Measurements from ENCODE around the gene CELF2.

The CELF2 gene

DNA sequence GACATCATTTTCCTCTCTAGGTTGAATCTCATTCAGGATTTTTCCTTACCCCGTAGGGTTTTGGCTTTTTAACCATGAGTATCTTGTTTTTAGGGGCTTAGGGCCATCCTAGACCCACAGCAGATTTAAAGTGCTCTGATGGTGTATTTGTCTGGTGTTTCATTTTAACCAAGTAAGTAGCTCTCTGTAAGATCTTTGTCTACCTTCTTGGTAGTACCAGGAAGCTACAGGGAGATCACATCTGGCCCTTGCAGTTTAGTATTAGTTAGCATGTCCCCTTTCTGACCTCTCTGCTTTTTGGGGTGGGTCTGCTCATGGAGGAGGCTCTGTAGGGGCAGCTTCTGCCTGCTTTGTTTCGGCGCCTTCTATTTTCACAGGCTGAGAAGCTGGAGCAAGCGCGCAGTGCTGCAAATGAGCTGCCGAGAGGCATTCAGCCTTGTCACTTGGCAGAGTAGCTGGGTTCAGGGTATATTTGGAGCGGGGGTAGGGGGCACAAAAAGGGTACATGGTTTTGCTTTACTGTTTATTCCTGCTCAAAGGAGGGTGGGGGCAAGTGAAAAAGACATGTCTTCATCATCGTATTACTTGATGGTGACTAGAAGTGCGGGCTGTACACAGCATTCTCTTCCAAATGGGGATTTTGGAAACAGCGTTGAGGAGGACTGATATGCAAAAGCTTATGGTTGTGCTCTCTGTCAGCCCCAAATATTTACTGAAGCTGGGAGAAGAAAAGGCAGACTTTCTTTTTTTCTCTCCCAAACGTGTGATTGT, 146.3 kb downstream of the CELF2 start:
- no peak overlapping the region for H3K4me3 ChIP-seq (ENCODE audit: low read depth, low read length)
- no peak for DNase-seq (ENCODE audit: low read depth)

DNA sequence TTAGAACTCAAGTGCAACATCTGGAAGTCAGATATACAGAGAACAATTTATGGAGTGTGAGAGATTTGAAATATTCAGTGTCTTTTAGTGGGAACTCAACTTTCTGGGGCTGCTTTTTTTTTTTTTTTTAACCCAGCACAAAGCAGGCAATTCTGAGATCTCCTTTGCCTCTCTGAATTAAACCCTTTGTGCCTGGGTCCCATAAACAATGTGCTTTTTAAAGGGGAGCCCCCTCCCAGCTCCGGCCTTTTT, 146.8 kb downstream of the CELF2 start:
- peak overlapping the region; percentile 37 for H3K4me3 ChIP-seq (ENCODE audit: low read depth, low read length)
- no peak for DNase-seq (ENCODE audit: low read depth)

DNA sequence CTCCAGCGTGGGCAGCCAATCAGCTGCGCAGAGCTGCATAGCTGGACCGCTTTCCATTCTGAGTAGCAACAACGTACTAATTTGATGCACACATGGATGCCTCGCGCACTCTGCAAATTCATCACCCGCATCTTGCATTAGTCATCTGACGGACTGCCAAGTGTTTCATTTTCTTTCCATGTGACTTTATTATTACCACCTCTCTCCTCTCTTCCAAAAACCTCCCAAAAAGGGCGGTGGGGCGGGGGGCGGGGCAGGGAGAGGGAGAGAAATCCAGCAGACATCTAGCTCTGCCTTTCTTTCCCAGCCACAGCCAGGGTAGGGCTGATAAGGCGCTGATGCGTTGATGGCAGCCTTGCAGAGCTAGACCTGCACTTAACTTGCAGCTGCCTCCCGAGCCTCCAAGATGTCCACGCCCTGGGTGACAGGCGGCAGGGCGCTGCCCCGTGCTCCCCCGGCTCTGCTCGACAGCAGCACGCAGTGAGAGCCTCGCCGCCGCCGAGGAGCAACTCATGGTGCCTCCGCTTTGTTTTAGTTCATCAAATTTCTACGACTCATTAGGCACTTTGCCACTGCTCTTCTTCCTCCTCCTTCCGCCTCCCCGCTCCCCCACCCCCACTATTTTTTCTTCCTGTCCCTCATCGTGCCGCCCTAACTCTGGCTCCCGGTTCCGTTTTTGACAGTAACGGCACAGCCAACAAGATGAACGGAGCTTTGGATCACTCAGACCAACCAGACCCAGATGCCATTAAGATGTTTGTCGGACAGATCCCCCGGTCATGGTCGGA, 147.3 kb downstream of the CELF2 start:
- peak overlapping the region; percentile 37 for H3K4me3 ChIP-seq (ENCODE audit: low read depth, low read length)

DNA sequence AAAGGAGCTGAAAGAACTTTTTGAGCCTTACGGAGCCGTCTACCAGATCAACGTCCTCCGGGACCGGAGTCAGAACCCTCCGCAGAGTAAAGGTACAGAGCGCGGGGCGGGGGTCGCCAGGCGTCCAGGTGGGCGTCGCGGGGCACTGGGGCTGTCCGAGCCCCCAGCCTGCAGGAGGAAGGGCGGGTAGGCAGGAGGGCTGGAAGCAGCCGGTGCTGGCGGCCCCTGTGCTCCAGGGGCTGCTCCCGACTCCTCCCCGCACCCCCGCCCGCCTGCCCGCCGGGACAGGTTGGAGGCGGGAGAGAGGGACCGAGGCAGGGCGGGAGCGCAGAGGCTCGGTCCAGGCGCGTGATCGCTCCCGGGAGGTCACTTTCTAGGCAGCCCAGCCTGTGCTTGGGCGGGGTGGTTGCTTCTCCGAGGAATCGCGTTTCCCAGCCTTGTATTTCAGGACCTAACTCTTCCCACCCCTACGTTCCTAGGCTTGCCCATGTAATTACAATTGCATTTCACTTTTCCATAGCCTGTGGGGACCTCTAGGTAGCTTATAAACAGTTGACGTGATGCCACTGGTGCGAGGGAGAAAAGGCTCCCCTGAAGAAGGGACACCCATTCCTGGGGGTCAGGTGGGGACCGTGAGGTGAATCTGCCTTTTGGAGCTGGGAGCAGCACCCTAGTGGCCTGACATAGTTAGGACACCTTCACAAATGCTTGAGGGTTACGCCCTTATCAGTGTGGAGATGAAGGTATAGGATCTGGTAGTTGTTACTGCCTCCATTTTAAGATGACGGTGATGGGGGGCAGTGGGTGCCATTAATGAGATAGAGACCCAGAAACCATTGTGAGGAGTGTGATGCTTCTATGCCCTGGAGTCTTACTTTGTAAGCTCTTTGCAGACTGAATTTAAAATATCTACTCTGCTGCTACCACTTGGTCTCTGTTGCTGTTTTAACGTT, 148.2 kb downstream of the CELF2 start:
- no peak for DNase-seq (ENCODE audit: low read depth)
- H3K4me3 ChIP-seq (ENCODE audit: low read depth, low read length) = peak overlapping the region; percentile 37

More for the DNA sequence above, 147.3 kb downstream of the CELF2 start:
- DNase-seq (ENCODE audit: low read depth) = peak; percentile 36

DNA sequence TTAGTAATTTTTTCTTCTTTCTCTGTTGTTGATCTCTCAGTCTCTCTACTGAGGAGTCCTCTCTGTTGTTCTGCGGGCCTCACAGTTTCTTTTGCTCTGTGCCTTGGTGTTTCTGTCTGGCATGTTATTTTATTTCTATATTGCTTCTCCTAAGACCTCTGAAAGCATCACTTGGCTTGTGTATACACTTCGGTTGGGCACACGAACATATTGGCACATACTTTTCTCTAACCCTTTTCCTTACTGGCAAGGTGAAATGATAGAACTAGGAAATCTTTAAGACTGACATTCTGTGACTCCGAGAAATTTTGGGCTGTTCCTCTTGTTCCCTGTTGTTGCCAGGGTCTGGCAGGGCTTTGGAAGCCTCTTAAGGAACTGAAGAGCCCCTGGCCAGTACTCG, 148.9 kb downstream of the CELF2 start:
- H3K4me3 ChIP-seq (ENCODE audit: low read depth, low read length) = no peak overlapping the region
- no peak for DNase-seq (ENCODE audit: low read depth)

DNA sequence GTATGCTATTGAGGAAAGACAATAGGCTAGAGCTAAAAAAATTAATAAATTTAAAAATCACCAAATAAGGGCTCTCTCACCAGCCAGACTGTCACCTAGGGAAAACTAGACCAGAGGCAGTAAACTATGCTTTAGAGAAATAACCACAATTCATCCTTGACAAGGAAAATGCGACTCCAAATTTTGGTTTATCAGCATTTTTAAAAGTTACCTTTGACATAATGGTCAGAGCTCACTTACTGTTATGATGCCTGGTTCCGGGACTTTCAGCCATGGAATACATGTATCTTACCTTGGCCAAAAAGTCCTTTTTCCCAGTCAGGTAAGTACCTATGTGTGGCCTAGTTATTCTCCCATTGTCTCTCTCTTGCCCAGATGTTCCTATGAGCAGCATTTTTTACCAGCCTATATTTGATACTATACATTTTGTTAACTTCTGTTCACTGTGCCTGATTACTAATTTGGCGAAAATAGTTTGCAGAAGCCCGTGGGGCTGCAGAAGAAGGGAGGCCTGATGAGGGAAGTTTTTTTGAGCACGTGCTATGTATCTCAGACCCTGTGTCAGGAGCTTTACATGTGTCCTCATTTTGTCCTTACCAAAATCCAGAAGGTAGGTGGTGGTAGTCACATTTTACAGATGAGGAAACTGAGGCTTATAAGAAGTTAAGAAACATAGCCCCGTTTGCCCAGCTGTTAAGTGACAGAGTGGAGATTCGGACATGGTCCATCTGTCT, 149.7 kb downstream of the CELF2 start:
- no peak for DNase-seq (ENCODE audit: low read depth)
- no peak overlapping the region for H3K4me3 ChIP-seq (ENCODE audit: low read depth, low read length)

DNA sequence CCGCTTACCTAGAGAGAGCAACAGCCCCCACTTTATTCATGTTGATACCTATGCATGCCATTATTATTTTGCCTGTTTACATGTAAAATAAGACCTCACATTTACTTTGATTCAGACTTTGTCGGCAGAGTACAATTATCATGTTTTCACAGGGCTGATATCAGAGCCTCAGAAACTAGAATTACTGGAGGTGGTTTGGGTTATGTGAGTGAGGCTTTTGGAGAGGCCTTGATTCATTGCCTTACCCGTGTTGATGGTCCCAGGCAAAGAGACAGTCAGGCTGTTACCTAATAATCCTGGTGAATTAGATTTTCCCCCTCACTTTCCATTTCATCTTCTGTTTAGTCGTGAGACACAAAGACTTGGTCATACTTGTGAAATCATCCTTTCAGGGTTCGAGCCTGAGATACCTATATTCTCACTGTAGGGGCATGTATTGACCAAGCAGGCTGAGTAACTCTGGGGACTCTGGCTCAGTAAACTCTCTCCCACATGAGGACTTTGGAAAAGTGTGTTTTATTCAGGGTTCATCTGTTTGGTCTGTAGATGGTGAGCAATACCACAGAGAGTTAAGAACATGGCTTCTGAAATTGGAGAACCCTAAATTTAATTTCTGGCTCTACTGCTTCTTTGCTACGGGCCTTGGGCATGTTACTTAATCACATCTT, 150.9 kb downstream of the CELF2 start:
- no peak overlapping the region for H3K4me3 ChIP-seq (ENCODE audit: low read depth, low read length)
- no peak for DNase-seq (ENCODE audit: low read depth)

DNA sequence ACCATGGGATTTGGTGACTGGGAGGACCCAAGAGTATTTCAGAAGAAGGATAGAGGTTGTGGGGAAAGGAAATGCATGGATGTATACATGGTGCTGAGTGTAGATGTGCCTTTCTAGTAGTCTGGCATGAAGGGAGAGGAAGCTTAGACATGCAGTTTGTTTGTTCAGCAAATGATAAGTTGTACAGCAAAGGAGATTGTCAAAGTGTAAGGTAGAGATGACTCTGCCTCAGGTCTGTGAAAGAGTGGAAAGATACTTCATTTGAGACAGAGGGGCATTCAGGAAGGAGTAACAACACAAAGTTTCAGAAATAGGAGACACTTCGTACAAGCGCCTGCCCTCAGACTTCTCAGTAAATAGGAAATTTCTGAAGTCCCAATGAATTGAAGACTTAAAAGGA, 152.3 kb downstream of the CELF2 start:
- no peak overlapping the region for H3K4me3 ChIP-seq (ENCODE audit: low read depth, low read length)
- no peak for DNase-seq (ENCODE audit: low read depth)

DNA sequence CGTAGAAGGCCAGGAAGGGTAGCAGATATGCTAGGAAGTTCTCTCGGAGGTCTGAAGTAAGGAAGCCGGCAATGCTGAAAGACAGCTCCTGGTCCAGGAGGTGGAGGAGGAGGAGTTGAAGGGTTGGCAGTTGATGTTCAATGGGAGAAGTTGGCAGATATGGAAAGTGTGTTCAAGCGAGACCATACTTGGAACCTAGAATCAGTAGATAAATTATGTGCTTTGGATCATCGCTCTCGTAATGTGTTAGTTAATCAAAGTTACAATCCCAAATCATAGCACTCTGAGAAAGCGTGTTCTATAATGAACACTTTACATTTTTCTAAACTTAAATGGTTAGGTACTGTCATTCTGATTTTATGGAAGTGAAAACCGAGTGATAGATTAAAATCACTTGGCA, 152.9 kb downstream of the CELF2 start:
- no peak overlapping the region for H3K4me3 ChIP-seq (ENCODE audit: low read depth, low read length)
- no peak for DNase-seq (ENCODE audit: low read depth)

DNA sequence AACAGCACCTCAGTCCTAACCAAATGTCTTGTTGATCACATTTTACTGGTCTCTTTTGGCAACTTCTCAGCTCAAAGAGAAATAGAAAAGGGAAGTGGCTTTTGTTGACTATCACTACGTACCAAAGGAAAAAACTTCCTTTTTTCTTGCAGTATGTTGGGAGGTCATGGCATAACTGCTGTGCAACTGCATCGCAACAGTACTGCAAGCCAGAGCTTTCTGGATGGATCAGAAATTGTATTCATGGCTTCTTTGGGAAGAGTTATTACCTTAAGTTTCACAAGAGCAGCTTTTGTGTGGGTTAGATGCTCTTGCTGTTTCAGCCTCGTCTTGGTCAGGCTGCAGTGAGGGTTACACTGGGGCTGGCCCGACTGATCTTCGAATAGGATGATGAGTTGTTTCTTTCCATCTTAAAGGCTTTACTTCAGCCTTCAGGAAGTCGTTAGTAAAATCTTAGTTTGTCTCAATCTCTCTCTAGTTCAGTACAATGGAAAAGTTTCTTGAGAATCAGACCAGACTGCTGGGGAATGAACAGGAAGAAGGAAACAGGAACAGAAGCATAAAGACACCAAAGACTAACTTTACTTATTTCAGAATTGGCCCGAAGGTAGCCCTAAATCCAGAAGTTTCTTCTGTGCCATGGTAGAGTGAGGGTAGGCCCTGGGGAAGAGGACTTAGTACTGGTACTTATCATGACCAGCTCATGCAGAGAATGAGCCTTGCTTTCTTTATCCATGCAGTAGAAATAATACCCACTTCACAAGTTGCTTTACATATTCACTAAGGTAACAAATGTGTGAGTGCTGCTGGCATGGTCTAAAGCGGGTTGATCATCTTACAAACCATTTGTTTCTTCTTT, 153.6 kb downstream of the CELF2 start:
- no peak overlapping the region for H3K4me3 ChIP-seq (ENCODE audit: low read depth, low read length)
- DNase-seq (ENCODE audit: low read depth) = no peak

DNA sequence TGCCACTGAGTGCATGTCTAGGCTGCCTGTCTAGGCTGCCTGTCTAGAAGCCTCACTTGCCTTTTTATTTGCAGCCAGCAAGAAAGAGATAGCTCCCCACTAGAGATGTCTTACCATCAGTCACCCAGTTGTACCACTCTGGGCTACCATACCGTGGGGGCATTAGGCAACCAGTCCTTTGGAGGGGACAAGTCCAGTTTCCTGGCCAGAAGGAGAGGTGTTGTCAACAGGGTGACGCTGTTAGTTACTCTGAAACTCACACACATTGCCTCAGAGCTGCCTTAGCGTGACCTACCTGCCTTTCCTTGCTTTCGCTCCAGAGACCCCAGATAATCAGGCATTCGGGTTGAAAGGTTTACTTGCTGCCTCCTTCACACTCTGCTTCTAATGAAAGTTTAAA, 155.4 kb downstream of the CELF2 start:
- DNase-seq (ENCODE audit: low read depth) = no peak
- H3K4me3 ChIP-seq (ENCODE audit: low read depth, low read length) = no peak overlapping the region

DNA sequence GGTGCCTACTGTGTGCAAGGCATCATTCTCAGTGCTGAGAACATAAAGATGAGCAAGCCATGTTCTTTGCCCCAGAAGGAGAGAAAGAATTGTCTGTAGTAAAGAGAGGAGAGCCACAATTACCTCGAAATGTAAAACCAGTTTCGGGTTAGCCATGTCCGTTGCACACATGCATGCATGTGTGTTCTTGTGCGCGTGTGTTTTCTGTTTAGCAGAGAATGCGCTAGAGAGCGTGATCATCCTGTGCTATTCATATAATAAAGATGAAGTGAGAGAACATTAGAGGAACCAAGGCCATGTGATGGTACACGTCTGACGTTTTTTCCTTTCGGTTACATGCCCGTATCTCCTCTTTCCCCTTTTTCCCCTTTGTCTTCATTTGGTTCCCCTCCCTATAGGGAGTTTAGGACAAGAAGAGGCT, 158.2 kb downstream of the CELF2 start:
- no peak overlapping the region for H3K4me3 ChIP-seq (ENCODE audit: low read depth, low read length)
- DNase-seq (ENCODE audit: low read depth) = no peak

DNA sequence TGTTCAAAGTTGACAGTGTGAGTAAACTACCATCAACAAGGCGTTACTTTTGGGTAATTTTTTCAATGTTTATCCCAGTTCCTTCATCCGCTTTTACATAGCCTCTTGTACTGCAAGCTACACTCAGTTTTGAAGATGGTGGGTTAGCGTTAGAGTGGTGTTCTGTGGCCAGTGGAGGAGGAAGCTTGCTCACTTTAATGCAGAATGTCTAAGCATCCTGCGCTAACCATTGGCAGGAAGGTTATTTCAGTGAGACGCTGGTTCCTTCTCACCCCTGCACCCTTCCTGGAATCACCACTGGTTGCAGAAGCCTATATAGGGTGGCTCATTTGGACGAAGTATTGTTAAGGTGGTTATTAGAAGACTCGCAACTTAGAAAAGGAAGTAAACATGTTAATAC, 159.1 kb downstream of the CELF2 start:
- H3K4me3 ChIP-seq (ENCODE audit: low read depth, low read length) = no peak overlapping the region
- DNase-seq (ENCODE audit: low read depth) = no peak

DNA sequence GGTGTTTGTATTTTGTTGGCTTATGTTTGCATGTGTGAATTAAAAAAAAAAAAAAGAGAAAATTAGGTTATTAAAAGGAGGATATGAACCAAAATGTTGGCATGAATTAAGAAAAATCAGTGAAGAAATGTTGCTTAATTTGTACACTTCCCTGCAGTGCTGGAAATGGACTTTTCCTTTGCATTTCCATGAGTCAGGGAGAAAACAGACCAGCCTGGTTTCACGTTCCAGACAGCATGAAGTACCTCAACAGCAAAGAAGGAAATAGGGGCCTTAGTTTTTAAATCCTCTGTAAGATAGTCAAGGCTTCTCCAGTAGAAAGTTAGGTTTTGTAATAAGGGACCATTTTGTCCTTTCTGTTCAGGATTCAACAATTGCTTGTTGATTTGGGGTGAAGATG, 159.7 kb downstream of the CELF2 start:
- no peak for DNase-seq (ENCODE audit: low read depth)
- no peak overlapping the region for H3K4me3 ChIP-seq (ENCODE audit: low read depth, low read length)

DNA sequence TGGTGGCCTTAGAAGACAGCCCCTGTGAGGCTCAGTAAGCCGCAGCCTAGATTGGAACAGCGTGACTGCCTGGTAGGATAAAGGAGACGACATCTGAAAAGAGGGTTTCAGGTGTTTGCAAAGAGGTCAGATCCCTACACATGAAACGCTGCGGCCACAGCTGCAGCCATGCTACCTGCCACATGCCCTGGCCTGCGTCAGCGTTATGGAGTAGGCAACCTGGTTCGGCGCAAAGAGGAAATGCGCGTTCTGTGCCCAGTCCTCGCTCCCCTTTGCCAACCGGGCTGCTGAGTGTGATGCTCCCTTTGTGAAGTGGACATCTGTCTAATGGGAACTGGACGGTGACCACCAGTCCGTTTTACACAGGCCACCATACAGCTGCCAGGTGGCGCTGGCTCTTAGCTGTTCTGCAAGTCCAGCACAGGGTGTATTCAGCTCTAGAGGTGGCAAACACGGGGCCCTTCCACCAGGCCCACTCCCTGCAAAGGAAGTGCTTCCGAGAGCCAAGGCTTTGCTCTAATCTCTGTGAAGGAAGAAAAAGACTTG, 160.3 kb downstream of the CELF2 start:
- no peak for DNase-seq (ENCODE audit: low read depth)
- no peak overlapping the region for H3K4me3 ChIP-seq (ENCODE audit: low read depth, low read length)

DNA sequence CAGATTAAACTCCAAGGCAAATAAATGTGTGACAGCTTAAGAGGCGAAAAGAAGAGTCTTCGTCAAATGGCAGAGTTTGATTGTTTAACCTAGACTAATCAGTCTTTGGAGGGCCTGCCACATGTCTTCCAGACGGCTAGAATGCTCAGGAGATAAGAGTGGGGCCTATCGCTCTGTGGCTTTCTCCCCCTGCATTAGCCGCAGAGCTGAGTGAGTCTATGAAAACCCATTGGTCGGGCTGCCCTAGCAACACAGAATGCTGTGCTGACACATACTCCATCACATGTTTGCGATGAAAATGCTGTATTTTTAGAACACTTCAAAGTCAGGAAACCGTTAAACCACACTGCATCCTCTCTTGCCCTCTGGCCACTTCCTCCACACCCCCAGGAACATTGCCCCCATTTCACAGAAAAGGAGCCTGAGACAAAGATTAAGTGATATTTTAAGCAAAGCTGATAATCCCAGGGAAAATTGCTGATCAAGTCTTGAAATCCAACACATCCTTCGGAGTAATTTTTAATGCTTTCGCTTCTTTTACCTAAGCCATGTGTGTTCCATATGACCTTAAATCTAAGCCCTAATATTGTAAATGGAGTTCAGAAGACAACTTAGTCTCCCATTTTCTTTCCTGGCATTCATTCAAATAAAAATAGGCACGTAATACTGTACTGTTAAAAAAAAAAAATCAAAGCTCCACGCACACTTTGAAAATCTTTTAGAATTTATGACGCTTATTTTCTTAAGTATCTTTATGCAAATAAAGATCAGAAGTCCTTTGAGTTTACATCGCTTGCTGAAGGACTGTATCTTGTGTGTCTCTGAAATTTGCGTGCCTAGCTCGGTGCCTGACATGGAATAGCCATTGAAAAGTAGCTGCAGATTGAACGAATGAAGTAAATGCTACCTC, 161.2 kb downstream of the CELF2 start:
- H3K4me3 ChIP-seq (ENCODE audit: low read depth, low read length) = no peak overlapping the region
- no peak for DNase-seq (ENCODE audit: low read depth)

DNA sequence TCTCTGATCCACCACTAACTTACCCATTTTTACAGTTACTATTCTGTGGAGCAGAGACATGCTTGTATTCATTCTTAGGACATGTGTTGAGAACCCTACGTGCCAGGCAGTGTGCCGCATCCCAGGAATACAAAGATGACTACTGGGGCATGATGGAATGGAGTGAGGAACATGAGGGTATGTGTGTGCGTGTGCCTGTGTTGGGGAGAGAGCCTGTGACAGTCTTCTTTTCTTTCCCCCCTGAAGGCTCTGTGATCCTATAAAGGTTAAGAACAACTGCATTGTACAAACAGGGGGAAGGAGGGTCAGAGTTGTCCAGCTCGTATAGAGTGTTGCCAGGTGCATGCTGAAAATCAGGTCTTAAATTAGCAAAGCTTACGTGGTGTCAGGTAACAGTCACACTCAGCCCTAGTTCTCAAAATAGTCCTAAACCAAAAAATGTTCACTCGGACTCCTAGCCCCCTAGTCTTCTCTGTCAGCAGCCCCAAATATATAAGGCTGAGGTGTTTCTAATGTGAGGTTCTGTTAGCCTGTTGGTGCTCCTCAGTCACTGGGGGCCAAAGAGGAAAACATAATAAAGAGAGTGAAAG, 161.9 kb downstream of the CELF2 start:
- no peak overlapping the region for H3K4me3 ChIP-seq (ENCODE audit: low read depth, low read length)
- DNase-seq (ENCODE audit: low read depth) = no peak

Measured in skeletal muscle cell (primary cell).